Measurements from ENCODE around the gene PNPLA7.
A peak's percentile ranks its signal among the peaks of the same experiment; 100 is the strongest.

PNPLA7 gene

GRCh38 chr9:137487454-137488326 is 62.5 kb downstream of the PNPLA7 start:
- Histone ChIP-seq H3K27me3 (ENCODE audit: control insufficient read depth, insufficient read depth, low read length) (peaks cover 13% of the 10 kb centered on the region), H3K9me3 (replicated peaks; ENCODE audit: low read length) (no peaks in the 10 kb centered on the region), H3K4me3 (ENCODE audit: low read length) (no peak overlapping the region), H3K4me2 (ENCODE audit: low read length) (no peak overlapping the region), H3K36me3 (ENCODE audit: insufficient read depth, low read length) (no peaks in the 10 kb centered on the region), H3K4me1 (ENCODE audit: control insufficient read depth, insufficient read depth, low read length) (peaks cover under 1% of the 10 kb centered on the region), H3K9ac (ENCODE audit: low read depth, low read length) (no peak overlapping the region)

- Histone ChIP-seq H3K4me3 (ENCODE audit: low read length) (no peak overlapping the region), H3K9me3 (replicated peaks; ENCODE audit: low read length) (no peaks in the 10 kb centered on the region), H3K36me3 (ENCODE audit: insufficient read depth, low read length) (no peaks in the 10 kb centered on the region), H3K27me3 (ENCODE audit: control insufficient read depth, insufficient read depth, low read length) (peaks cover 13% of the 10 kb centered on the region), H3K4me1 (ENCODE audit: control insufficient read depth, insufficient read depth, low read length) (peaks cover 9% of the 10 kb centered on the region), H3K4me2 (ENCODE audit: low read length) (no peak overlapping the region), H3K9ac (ENCODE audit: low read depth, low read length) (no peak overlapping the region)
Observed at GRCh38 chr9:137486545-137487453, 63.4 kb downstream of the PNPLA7 start.

- Histone ChIP-seq H3K4me1 (ENCODE audit: control insufficient read depth, insufficient read depth, low read length) (peaks cover 10% of the 10 kb centered on the region), H3K36me3 (ENCODE audit: insufficient read depth, low read length) (no peaks in the 10 kb centered on the region), H3K4me2 (ENCODE audit: low read length) (no peak overlapping the region), H3K9ac (ENCODE audit: low read depth, low read length) (no peak overlapping the region), H3K4me3 (ENCODE audit: low read length) (no peak overlapping the region), H3K27me3 (ENCODE audit: control insufficient read depth, insufficient read depth, low read length) (peaks cover 13% of the 10 kb centered on the region), H3K9me3 (replicated peaks; ENCODE audit: low read length) (no peaks in the 10 kb centered on the region)
Observed at GRCh38 chr9:137486141-137486490, 64.1 kb downstream of the PNPLA7 start.

GRCh38 chr9:137485343-137486140 is 64.7 kb downstream of the PNPLA7 start:
- Histone ChIP-seq H3K4me3 (ENCODE audit: low read length) (no peak overlapping the region), H3K4me2 (ENCODE audit: low read length) (no peak overlapping the region), H3K4me1 (ENCODE audit: control insufficient read depth, insufficient read depth, low read length) (peaks cover 10% of the 10 kb centered on the region), H3K27me3 (ENCODE audit: control insufficient read depth, insufficient read depth, low read length) (peaks cover 13% of the 10 kb centered on the region), H3K9me3 (replicated peaks; ENCODE audit: low read length) (no peaks in the 10 kb centered on the region), H3K36me3 (ENCODE audit: insufficient read depth, low read length) (no peaks in the 10 kb centered on the region), H3K9ac (ENCODE audit: low read depth, low read length) (no peak overlapping the region)

- Histone ChIP-seq H3K9ac (ENCODE audit: low read depth, low read length) (no peak overlapping the region), H3K9me3 (replicated peaks; ENCODE audit: low read length) (no peaks in the 10 kb centered on the region)
Observed at GRCh38 chr9:137484551-137485315, 65.5 kb downstream of the PNPLA7 start.

GRCh38 chr9:137482094-137482781 is 68.0 kb downstream of the PNPLA7 start:
- no peak overlapping the region for H3K9ac ChIP-seq (ENCODE audit: low read depth, low read length)
- peak overlapping the region; percentile 3 for H3K4me3 ChIP-seq (ENCODE audit: low read length)
- peaks cover 17% of the 10 kb centered on the region for H3K27me3 ChIP-seq (ENCODE audit: control insufficient read depth, insufficient read depth, low read length)
- no peaks in the 10 kb centered on the region for H3K36me3 ChIP-seq (ENCODE audit: insufficient read depth, low read length)
- peak overlapping the region; percentile 13 for H3K4me2 ChIP-seq (ENCODE audit: low read length)
- no peaks in the 10 kb centered on the region for H3K9me3 ChIP-seq (replicated peaks; ENCODE audit: low read length)
- H3K4me1 ChIP-seq (ENCODE audit: control insufficient read depth, insufficient read depth, low read length), result peaks cover 16% of the 10 kb centered on the region

More at GRCh38 chr9:137484551-137485315, 65.5 kb downstream of the PNPLA7 start:
- peaks cover 10% of the 10 kb centered on the region for H3K4me1 ChIP-seq (ENCODE audit: control insufficient read depth, insufficient read depth, low read length)
- no peak overlapping the region for H3K4me3 ChIP-seq (ENCODE audit: low read length)
- H3K36me3 ChIP-seq (ENCODE audit: insufficient read depth, low read length), result no peaks in the 10 kb centered on the region
- no peak overlapping the region for H3K4me2 ChIP-seq (ENCODE audit: low read length)
- H3K27me3 ChIP-seq (ENCODE audit: control insufficient read depth, insufficient read depth, low read length), result peaks cover 16% of the 10 kb centered on the region

- H3K36me3 ChIP-seq (ENCODE audit: insufficient read depth, low read length), result no peaks in the 10 kb centered on the region
- H3K4me1 ChIP-seq (ENCODE audit: control insufficient read depth, insufficient read depth, low read length), result peaks cover 16% of the 10 kb centered on the region
- peaks cover 7% of the 10 kb centered on the region for H3K27me3 ChIP-seq (ENCODE audit: control insufficient read depth, insufficient read depth, low read length)
- H3K4me3 ChIP-seq (ENCODE audit: low read length), result no peak overlapping the region
- no peak overlapping the region for H3K9ac ChIP-seq (ENCODE audit: low read depth, low read length)
- H3K4me2 ChIP-seq (ENCODE audit: low read length), result no peak overlapping the region
- no peaks in the 10 kb centered on the region for H3K9me3 ChIP-seq (replicated peaks; ENCODE audit: low read length)
Observed at GRCh38 chr9:137480686-137481683, 69.2 kb downstream of the PNPLA7 start.

- Histone ChIP-seq H3K27me3 (ENCODE audit: control insufficient read depth, insufficient read depth, low read length) (peaks cover 7% of the 10 kb centered on the region), H3K4me3 (ENCODE audit: low read length) (no peak overlapping the region), H3K36me3 (ENCODE audit: insufficient read depth, low read length) (no peaks in the 10 kb centered on the region), H3K4me2 (ENCODE audit: low read length) (no peak overlapping the region), H3K4me1 (ENCODE audit: control insufficient read depth, insufficient read depth, low read length) (peaks cover 16% of the 10 kb centered on the region), H3K9ac (ENCODE audit: low read depth, low read length) (no peak overlapping the region), H3K9me3 (replicated peaks; ENCODE audit: low read length) (no peaks in the 10 kb centered on the region)
Observed at GRCh38 chr9:137479892-137480685, 70.1 kb downstream of the PNPLA7 start.

Data from skeletal muscle satellite cell (primary cell).